Measurements from ENCODE around the gene SSH2.

The SSH2 gene

GRCh38 chr17:29642171-29642611 is 287.8 kb downstream of the SSH2 start (continued):
- TF ChIP-seq PRDM6 (tag by site-specific recombination; IDR thresholded peaks at IDR 0.05), result peak; percentile 92
- TF ChIP-seq ZNF214 (tag by site-specific recombination; IDR thresholded peaks at IDR 0.05; ENCODE audit: borderline replicate concordance), result no peak
- peak; percentile 75; the same call in 1 of the 2 replicates for TF ChIP-seq TRIM28 (IDR thresholded peaks at IDR 0.05; ENCODE audit: borderline replicate concordance, low read length)
- TF ChIP-seq ZNF19 (tag by site-specific recombination; IDR thresholded peaks at IDR 0.05; ENCODE audit: low read depth), result no peak
- 0 out of 2 replicates have a peak, but pooled peaks have one; percentile 26 for TF ChIP-seq ZNF366 (tag by site-specific recombination; conservative IDR thresholded peaks at IDR 0.05)
- TF ChIP-seq ZNF660 (tag by site-specific recombination; IDR thresholded peaks at IDR 0.05), result no peak
- TF ChIP-seq MZF1 (tag by site-specific recombination; IDR thresholded peaks at IDR 0.05; ENCODE audit: borderline replicate concordance), result 0 out of 2 replicates have a peak, but pooled peaks have one; percentile 32
- no peak for TF ChIP-seq ZNF157 (tag by site-specific recombination; IDR thresholded peaks at IDR 0.05)
- peak; percentile 66 for TF ChIP-seq ZNF335 (tag by site-specific recombination; conservative IDR thresholded peaks at IDR 0.05)
- TF ChIP-seq ZNF654 (tag by site-specific recombination; IDR thresholded peaks at IDR 0.05; ENCODE audit: low read depth), result no peak
- no peak for TF ChIP-seq ZNF549 (tag by site-specific recombination; IDR thresholded peaks at IDR 0.05)
- no peak for TF ChIP-seq ZNF121 (tag by site-specific recombination; IDR thresholded peaks at IDR 0.05)
- TF ChIP-seq, protein P1, sequence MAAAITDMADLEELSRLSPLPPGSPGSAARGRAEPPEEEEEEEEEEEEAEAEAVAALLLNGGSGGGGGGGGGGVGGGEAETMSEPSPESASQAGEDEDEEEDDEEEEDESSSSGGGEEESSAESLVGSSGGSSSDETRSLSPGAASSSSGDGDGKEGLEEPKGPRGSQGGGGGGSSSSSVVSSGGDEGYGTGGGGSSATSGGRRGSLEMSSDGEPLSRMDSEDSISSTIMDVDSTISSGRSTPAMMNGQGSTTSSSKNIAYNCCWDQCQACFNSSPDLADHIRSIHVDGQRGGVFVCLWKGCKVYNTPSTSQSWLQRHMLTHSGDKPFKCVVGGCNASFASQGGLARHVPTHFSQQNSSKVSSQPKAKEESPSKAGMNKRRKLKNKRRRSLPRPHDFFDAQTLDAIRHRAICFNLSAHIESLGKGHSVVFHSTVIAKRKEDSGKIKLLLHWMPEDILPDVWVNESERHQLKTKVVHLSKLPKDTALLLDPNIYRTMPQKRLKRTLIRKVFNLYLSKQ (tag by site-specific recombination; IDR thresholded peaks at IDR 0.05; ENCODE audit: borderline replicate concordance), result no peak
- TF ChIP-seq ZNF404 (tag by site-specific recombination; IDR thresholded peaks at IDR 0.05), result no peak
- TF ChIP-seq ZNF707 (tag by site-specific recombination; IDR thresholded peaks at IDR 0.05), result no peak
- no peak for TF ChIP-seq ZBTB10 (tag by site-specific recombination; IDR thresholded peaks at IDR 0.05)
- TF ChIP-seq OVOL3 (tag by site-specific recombination; IDR thresholded peaks at IDR 0.05), result no peak
- TF ChIP-seq ZNF24 (tag by site-specific recombination; IDR thresholded peaks at IDR 0.05), result peak; percentile 31; the same call in 1 of the 2 replicates
- no peak for TF ChIP-seq ZNF138 (tag by site-specific recombination; IDR thresholded peaks at IDR 0.05; ENCODE audit: borderline replicate concordance)
- TF ChIP-seq MEIS1 (CRISPR knock-in tag; IDR thresholded peaks at IDR 0.05; ENCODE audit: borderline replicate concordance), result no peak
- peak; percentile 56; the same call in 1 of the 2 replicates for TF ChIP-seq YY1 (tag by site-specific recombination; IDR thresholded peaks at IDR 0.05)
- no peak for TF ChIP-seq ZNF677 (tag by site-specific recombination; IDR thresholded peaks at IDR 0.05)
- no peak for TF ChIP-seq ZNF248 (tag by site-specific recombination; IDR thresholded peaks at IDR 0.05)
- no peak for TF ChIP-seq ZNF488 (tag by site-specific recombination; IDR thresholded peaks at IDR 0.05)
- TF ChIP-seq ZNF169 (tag by site-specific recombination; IDR thresholded peaks at IDR 0.05), result no peak
- TF ChIP-seq ZSCAN16 (tag by site-specific recombination; IDR thresholded peaks at IDR 0.05), result no peak
- no peak for TF ChIP-seq RBAK (tag by site-specific recombination; IDR thresholded peaks at IDR 0.05)
- no peak for TF ChIP-seq ZNF311 (tag by site-specific recombination; IDR thresholded peaks at IDR 0.05; ENCODE audit: borderline replicate concordance)
- TF ChIP-seq ZSCAN30 (tag by site-specific recombination; IDR thresholded peaks at IDR 0.05), result peak; percentile 82; the same call in 1 of the 2 replicates
- no peak for TF ChIP-seq ZNF394 (tag by site-specific recombination; IDR thresholded peaks at IDR 0.05; ENCODE audit: borderline replicate concordance)
- no peak for TF ChIP-seq ZNF274 (IDR thresholded peaks at IDR 0.05; ENCODE audit: low read length)
- no peak for TF ChIP-seq ZNF274 (tag by site-specific recombination; IDR thresholded peaks at IDR 0.05; ENCODE audit: borderline replicate concordance)
- TF ChIP-seq ZBTB20 (tag by site-specific recombination; IDR thresholded peaks at IDR 0.05), result no peak
- TF ChIP-seq, protein P2, sequence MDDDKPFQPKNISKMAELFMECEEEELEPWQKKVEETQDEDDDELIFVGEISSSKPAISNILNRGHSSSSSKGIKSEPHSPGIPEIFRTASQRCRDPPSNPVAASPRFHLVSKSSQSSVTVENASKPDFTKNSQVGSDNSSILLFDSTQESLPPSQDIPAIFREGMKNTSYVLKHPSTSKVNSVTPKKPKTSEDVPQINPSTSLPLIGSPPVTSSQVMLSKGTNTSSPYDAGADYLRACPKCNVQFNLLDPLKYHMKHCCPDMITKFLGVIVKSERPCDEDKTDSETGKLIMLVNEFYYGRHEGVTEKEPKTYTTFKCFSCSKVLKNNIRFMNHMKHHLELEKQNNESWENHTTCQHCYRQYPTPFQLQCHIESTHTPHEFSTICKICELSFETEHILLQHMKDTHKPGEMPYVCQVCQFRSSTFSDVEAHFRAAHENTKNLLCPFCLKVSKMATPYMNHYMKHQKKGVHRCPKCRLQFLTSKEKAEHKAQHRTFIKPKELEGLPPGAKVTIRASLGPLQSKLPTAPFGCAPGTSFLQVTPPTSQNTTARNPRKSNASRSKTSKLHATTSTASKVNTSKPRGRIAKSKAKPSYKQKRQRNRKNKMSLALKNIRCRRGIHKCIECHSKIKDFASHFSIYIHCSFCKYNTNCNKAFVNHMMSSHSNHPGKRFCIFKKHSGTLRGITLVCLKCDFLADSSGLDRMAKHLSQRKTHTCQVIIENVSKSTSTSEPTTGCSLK (tag by site-specific recombination; IDR thresholded peaks at IDR 0.05), result no peak

Measured in HEK293 (cell line).